Activated T-helper 1 cell treated with anti-CD3 and anti-CD28 coated beads, Interleukin-2, amount 50 U/mL, for 16 hours (primary cell): ENCODE data around the gene P2RX1.
"Not testable (repeated sequence)": the region's sequence is repeated elsewhere in the genome, so short reads cannot be mapped to it uniquely, and the experiment has no call there.

Source experiments
- DNase-seq, 2 donors: peaks; one replicate each; pipeline ENCODE4 v3.0.0-alpha.2; 2020; ENCODE audit warnings: low read depth in 1 of 2, low spot score in 1 of 2

The P2RX1 gene

GRCh38 chr17:3952186-3952585 lies 35.9 kb upstream of the P2RX1 start:
- no peak for DNase-seq

GRCh38 chr17:3951420-3951819 lies 35.2 kb upstream of the P2RX1 start:
- DNase-seq, result no peak

DNA sequence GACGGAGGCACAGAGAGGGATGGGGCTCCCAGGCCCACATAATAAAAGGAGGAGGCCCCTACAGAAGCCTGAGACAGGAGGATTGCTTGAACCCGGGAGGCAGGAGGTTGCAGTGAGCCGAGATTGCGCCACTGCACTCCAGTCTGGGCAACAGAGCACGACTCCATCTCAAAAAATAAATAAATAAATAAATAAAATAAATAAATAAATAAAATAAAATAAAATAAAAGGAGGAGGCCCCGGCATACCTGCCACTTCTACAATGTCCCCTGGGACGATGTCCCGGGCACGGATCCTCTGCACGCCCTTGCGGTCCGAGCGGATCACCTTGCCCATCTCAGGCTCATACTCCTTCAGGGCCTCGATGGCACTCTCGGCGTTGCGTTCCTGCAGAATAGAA lies 34.7 kb upstream of the P2RX1 start:
- no peak for DNase-seq

DNA sequence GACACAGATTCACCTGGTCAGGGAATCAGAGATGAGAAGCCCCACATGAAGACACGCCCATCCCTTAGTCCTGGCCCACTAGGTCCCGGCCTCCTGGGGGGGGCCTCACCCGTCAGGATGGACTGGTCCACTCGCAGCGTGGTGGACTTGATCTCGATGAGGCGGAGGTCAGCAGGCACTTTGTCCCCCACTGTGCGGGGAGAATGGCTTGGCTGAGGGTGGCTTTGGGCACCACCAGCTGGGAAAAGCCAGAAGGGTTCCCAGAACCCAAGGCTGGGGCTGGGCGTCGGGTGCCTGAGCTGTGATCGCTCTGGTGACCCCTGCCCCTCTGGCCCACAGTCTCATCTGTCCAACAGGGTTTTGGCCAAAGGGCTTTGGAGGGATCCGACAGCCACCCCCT lies 34.3 kb upstream of the P2RX1 start:
- DNase-seq, result no peak

DNA sequence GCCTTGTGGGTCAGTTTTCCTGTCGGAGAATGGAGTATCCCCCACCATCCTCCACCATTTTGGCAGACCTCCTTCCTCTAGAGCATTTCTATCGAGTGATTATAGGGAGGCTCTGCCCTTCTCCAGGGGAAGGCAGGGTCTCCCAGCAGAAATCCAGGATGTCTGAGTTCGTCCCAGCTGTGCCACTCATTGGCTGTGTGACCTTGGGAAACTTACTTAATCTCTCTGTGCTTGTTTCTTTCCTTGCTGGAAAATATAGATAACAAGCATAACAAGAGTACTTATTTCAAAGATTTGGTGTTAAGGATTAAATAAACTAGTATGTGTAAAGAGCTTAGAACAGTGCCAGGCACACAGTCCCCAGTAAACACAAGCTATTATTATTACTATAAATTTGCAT lies 33.2 kb upstream of the P2RX1 start:
- no peak for DNase-seq

GRCh38 chr17:3948551-3948950 lies 32.3 kb upstream of the P2RX1 start:
- DNase-seq, result not testable (repeated sequence)

DNA sequence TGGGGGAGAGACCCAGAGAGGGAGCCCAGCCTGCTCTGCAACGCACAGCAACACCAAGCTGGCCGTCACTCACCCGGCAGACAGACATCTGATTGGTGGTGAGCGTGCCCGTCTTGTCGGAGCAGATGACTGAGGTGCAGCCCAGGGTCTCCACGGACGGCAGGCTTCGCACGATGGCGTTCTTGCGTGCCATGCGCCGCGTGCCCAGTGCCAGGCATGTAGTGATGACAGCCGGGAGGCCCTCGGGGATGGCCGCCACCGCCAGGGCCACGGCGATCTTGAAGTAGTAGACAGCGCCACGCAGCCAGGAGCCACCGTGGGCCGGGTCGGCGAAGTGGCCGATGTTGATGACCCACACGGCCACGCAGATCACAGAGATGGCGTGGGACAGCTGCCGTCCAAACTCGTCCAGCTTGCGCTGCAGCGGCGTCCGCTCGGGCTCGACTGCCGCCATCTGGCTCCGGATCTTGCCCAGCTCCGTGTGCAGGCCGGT lies 31.1 kb upstream of the P2RX1 start:
- DNase-seq, result no peak

DNA sequence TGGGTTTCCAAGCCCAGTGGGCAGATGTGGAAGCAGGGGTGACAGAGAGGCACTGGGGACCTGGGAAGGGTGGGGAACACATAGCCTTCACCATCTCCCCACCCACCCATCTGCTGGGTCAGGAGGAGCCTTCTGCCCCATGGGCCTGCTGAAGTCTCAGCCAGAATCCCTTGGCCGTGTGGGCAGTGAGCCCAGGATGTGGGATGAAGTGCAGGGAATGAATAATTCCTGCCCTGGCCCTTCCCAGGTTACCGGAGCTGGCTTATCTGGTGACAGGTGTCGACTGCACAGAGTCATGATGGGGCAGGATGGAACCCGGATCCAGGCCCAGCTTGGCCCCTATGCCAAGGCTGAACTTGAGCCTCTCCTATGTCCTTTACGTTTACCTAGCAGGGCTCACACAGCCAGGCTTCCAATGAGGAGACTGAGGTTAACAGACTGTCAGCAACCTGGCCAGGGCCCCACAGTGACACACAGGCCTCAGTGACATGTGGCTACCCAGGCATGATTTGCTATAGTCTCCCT lies 30.5 kb upstream of the P2RX1 start:
- no peak for DNase-seq

DNA sequence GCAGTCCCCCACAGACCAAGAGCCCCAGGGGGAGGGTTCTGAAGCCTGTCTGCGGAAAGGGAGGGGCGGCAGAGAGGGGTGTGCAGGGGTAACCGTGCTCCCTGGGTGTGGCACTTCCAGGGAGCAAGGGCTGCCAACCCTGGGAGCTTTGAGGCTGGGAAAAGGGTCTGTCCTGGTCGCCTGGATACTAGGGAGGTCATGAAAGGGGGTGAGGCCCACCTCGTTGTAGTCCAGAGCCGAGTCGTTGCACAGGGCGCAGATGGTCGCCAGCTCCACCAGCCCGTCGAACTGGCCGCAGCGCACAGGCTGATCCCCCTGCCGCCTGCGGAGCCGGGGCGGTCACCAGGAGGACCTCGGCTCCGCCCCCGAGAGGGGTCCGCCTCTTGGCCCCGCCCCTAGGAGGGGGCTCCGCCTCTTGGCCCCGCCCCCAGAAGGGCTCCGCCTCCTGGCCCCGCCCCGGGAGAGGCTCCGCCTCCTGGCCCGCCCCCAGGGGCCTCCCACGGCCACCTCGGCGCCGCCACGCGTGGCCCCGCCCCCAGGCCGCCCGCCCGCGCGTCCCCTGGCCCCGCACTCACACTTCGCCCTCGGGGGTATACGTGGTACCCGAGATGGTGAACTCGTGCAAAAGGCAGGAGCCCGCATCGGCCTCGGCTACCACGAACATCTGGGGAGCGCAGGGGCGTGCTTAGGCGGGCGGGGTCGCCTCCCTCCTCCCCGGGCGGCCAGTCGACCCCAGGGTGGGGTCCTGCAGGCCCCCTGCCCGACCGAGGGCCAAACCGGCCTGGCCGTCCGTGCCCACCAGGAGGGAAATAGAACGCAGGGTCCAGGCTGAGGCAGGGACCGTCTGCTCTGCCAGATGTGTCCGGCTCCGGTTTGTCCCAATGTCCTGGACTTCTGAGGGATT lies 28.5 kb upstream of the P2RX1 start:
- DNase-seq, result no peak

DNA sequence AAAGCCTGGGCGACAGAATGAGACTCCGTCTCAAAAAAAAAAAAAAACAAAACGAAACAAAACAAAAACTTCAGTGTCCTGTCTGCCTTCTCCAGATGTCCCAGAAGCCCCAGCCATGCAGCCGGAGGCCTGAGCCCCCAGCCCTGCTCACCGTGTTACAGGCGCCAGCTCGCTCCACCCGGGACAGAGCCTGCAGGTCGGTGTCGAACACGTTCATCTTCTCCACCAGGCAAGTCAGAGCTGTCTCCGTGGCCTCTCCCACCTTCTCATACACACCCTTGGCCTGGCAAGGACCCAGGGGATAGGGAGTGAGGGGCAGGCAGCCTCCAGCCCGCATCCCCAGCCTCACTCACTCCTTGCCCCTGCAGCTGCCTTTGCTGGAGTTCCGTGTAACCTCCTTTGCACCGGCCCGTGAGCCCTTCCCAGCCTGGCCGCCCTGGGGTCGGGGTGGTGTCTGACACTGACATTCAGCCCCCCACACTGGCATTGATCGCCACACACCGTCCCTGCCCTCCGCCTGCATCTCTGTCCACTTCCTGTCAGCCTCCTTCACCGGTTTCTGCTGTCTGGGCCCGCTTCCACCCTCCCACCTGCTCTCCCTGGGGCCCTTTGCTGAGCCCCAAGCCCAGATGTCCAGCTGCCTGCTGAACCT lies 27.1 kb upstream of the P2RX1 start:
- DNase-seq, result no peak

DNA sequence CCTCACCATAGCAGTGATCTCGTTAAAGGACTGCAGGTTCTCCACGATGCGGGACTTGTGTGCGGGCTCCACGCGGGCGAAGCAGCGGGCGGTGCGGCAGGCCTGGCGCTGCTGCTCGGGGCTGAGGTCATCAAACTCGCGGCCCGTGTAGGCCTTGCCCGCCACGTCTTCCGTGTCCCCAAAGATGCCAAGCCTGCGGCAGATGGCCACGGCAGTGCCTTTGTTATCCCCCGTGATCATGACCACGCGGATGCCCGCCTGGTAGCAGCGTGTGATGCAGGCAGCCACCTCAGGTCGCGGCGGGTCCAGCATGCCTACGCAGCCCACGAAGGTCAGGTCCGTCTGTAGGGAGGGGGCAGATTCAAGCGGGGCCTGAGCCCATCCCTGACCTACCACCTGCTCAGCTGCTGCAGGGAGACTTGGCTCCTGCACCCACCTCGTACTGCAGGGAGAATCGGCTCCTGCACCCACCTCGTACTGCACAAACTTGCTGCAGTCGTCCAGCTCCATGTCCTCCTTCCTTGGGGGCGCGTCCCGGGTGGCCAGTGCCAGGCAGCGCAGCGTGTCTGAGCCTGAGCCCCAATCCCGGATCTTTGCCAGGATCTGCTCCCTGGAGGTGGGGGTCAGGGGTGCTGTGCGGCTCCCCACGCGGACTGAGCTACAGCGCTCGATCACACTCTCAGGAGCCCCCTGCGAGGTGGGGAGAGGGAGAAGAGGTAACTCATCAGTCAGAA lies 24.9 kb upstream of the P2RX1 start:
- no peak for DNase-seq

DNA sequence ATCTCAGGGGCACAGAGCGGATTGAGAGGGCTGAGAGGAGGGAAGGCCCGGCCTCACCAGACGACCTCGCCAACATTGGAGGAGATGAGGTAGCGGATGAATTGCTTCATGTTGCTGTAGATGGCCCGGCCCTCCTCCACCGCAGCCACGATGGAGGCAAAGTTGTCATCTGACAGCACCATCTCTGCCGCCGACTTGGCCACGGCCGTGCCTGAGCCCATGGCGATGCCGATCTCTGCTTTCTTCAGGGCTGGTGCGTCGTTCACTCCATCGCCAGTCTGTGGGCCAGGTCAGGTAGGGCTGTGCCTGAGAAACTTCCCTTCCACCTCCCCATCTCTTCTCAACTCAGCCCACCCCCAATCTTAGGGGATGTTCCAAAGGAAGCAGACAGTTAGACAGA lies 21.1 kb upstream of the P2RX1 start:
- no peak for DNase-seq

DNA sequence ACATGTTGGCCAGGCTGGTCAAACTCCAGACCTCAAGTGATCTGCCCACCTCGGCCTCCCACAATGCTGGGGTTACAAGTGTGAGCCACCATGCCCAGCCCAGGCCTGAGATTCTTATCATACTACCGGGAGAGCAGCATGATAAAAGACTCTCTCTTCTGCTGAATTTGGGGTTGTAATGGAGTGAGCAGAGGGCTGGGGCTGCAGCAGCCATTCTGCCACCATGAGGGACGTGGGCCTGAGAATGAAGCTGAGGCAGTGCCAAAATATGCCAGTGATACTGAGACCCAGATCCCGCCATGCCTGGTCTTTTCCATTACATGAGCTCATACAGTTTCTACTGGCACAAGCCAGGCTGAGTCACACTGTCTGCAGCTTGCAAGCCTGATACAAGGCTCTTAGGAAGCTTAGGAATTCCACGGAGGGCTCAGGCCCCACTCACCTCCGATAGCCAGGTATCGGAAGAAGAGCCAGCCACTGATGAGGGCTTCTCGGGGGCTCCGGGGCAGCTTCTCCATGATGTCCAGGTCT lies 19.6 kb upstream of the P2RX1 start:
- DNase-seq, result no peak

DNA sequence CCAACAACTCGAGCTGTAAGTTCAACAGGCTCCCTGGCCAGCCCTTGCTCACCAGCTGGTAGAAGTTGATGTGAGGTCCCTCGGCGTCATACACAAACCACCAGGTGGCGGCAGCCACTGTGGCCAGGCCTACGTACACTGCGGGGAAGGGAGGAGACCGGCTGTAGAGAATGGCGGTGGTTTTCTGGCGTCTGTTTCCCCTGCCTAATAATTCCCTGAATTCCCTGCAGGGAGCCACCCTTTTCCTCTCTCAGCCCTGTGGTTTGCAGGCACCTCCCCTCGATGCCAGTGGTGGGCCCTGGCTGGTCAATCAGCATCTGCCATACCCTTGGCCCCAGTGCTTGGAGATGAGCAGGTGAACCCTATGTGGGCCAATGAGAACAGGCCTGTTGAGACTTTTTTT lies 18.9 kb upstream of the P2RX1 start:
- DNase-seq, result no peak

GRCh38 chr17:3929764-3930163 lies 13.5 kb upstream of the P2RX1 start:
- no peak for DNase-seq

- DNase-seq, result no peak
Observed at GRCh38 chr17:3929181-3929580, 12.9 kb upstream of the P2RX1 start.

DNA sequence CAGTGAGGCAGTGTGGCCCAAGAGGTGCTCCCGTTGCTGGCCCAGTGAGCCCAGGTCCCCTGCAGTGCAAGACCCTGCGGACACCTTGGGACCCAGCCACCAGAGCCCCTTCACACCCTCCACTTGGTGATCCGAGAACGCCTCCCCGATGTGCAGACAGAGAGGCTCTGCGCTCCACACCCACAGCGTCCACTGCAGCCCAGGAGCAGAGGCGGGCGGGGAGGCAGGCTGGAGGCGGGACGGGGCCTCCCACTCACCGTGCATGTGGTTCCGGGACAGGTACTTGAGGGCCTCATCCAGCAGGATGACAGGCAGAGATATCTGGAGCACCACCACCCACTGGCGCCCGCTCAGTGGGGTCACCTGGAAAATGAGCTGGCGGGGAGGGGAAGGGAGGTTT lies 12.1 kb upstream of the P2RX1 start:
- no peak for DNase-seq

GRCh38 chr17:3927628-3928340 lies 11.5 kb upstream of the P2RX1 start:
- DNase-seq, result no peak

GRCh38 chr17:3926860-3927627 lies 10.8 kb upstream of the P2RX1 start:
- DNase-seq, result no peak
